ENCODE data around the gene FAM222A.

Gene FAM222A

DNA sequence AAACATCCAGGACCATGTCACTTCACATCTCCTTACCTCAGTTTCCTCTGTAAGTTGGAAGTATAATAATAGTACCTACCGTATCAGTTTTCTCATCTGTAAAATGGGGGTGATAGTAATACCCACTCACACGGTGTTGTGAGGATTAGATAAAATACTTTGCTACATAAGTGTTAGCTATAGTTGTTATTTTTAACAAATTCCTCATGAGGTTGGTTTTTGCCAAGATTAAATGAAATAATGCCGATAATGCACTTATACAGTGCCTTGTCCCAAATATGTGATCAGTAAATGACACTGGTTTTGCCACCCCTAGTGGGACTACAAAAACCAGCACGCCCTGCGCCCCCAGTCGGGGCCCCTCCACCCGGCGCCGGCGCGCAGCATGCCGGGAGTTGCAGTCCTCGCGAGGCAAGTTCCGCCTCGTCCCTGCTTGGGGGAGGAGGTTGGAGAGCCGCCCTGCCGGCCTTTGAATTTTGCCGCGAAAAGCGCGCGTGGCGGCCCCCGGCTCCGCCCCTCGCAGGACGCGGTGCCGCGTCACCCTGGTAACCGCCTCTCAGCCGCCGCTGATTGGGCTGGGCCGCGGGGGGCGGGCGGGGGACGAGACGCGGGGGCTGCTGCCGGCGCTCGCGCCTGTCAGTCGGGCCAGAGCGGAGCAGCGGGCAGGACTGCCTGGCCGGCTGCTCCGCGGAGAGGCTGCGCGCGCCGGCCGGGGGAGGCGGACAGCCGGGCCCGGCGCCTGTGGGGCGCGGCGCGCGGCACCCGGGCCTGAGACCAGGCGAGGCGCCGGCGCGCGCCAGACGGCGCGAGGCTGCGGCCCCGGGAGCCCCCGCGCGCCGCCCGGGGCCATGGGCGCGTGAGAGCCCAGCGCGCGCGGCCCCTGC is at the start of gene FAM222A:
FAM222A (plus strand) TSS at position 639 of the 884 bp plus-strand sequence. CDS start 30,322 bp downstream, outside the sequence.
- peak; percentile 97 for DNase-seq
- TF ChIP-seq GATA1 (IDR thresholded peaks at IDR 0.05; ENCODE audit: low read depth, low read length) (no peak), POLR2A (IDR thresholded peaks at IDR 0.05; ENCODE audit: low read length) (no peak)

DNA sequence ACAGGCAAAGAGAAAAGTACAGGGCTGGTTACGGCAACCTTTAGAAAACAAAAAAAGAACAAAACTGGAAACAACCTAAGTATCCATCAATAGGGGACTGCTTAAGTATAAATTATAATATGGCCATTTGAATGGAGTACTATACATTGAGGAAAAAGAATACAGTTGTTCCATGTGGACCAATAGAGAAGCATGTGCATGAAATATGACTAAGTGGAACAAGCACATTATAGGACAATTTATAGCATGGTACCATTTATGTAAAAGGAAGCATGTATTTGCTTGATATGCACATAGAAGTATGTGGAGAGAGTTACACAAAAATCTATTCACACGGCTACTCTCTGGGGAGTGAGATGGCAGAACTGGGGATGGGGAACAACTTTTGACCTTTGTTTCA is 49.2 kb upstream of the FAM222A start:
- TF ChIP-seq POLR2A (IDR thresholded peaks at IDR 0.05; ENCODE audit: low read length) (no peak), GATA1 (IDR thresholded peaks at IDR 0.05; ENCODE audit: low read depth, low read length) (no peak)
- DNase-seq = no peak

DNA sequence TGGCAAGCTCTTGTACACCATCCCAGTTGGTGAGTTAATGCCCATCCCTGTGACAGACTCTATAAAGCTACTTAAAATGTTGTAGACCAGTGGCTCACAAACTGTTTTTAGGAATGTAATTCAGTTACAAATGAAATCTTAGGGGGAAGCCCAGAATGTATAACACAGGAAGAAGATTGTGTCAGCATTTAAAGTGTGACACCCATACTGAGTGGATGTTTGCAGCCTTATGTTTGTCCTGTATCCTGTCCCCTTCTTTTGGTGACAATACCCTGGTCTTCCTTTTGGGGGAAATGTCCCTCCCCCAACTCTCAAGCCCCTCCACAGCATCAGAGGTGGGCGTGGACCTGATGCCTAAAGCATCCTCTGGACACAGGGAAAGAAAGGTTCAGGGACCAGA is 47.6 kb upstream of the FAM222A start:
- DNase-seq = no peak
- TF ChIP-seq GATA1 (IDR thresholded peaks at IDR 0.05; ENCODE audit: low read depth, low read length) (no peak), POLR2A (IDR thresholded peaks at IDR 0.05; ENCODE audit: low read length) (no peak)

DNA sequence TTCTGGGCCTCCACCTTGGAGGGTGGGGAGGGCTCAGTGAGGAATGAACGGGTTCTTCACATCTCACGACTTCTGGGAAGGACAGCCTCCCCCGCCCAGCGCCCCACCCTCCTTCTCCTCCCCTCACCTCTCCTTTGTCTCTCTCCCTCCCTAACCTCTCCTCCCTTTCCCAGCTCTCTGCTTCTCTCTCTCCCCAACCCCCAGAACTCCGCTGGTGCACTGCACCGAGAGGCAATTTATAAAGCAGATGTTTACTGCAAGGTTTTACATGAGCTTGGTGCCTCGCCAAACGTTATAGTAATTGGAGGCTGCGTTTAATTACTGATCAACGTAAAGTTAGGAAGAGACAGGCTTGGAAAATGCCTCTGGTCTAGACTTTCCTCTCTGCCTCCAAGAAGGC is 42.9 kb upstream of the FAM222A start:
- DNase-seq = no peak
- TF ChIP-seq GATA1 (IDR thresholded peaks at IDR 0.05; ENCODE audit: low read depth, low read length) (no peak), POLR2A (IDR thresholded peaks at IDR 0.05; ENCODE audit: low read length) (no peak)

DNA sequence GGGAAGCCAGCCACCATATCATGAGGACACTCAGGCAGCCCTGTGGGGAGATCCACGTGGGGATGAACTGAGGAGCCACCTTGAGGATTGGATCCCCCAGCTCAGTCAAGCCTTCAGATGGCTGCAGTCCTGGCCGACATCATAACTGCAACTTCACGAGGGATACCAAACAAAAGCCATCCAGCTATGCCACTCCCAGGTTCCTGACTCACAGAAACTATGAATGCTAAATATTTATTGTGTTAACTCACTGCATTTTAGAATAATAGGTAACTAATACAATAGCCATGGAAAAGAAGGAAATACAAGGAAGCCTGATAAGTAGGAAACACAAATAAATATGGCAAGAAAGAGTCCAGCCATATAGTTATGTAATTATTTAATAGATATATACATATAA is 42.1 kb upstream of the FAM222A start:
- no peak for DNase-seq

DNA sequence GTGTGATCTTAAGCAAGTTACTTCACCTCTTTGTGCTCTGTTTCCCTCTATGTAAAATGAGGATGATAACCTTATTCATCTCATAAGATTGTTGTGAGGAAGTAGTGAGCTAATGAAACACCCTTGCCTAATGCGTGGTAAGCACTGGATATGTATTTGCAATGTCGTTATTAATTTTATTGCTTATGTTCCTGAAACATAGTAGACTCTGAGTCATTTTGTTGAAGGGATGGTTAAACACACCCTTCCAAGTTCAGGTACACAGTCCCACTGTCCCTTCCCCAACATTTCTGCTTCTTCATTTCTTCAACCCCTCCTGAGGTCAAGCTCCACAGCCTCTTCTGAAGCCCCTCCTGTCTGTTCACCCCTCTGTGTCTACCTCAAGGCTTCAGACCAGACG is 40.2 kb upstream of the FAM222A start:
- TF ChIP-seq POLR2A (IDR thresholded peaks at IDR 0.05; ENCODE audit: low read length) = no peak
- no peak for TF ChIP-seq GATA1 (IDR thresholded peaks at IDR 0.05; ENCODE audit: low read depth, low read length)
- no peak for DNase-seq

More for the DNA sequence above, 42.1 kb upstream of the FAM222A start:
- TF ChIP-seq POLR2A (IDR thresholded peaks at IDR 0.05; ENCODE audit: low read length) (no peak), GATA1 (IDR thresholded peaks at IDR 0.05; ENCODE audit: low read depth, low read length) (no peak)

DNA sequence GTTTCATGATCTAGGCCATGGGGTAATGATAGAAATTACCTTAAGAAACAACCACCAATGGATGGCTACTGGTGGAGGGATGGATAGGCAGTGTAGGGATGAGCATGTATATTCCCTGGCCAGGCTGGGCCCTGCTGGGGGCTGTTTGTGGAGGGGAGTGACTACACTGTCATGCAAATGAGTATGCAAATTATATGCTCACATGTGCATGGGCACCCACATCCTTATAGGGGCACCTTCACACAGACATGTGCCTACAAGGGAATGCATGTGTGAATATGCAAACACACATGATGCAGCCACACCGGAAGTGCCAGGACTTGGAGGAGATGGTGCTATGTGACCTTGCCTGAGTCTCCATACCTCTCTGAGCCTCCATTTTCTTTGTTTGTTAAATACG is 39.7 kb upstream of the FAM222A start:
- DNase-seq = no peak
- TF ChIP-seq GATA1 (IDR thresholded peaks at IDR 0.05; ENCODE audit: low read depth, low read length) = no peak
- no peak for TF ChIP-seq POLR2A (IDR thresholded peaks at IDR 0.05; ENCODE audit: low read length)

DNA sequence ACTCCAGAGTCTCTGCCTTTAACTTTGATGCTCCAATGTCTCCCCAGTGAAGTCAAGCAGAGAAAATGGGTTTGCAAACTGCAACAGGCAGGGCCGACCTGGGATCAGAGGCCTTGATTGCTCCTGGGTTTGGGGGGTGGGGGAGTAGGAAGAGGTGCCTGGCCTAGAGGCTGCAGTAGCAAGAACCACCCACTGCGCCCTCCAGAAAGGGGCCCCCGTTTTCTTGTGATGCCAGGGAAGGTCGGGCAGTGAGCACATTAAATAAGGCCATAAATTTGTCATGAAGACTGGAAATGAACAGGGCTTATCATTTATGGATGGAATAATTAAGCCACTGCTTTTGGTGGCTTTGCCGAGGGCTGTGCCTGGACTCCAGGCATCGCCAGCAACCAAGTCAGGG is 38.2 kb upstream of the FAM222A start:
- TF ChIP-seq POLR2A (IDR thresholded peaks at IDR 0.05; ENCODE audit: low read length) (no peak), GATA1 (IDR thresholded peaks at IDR 0.05; ENCODE audit: low read depth, low read length) (no peak)
- DNase-seq = no peak

DNA sequence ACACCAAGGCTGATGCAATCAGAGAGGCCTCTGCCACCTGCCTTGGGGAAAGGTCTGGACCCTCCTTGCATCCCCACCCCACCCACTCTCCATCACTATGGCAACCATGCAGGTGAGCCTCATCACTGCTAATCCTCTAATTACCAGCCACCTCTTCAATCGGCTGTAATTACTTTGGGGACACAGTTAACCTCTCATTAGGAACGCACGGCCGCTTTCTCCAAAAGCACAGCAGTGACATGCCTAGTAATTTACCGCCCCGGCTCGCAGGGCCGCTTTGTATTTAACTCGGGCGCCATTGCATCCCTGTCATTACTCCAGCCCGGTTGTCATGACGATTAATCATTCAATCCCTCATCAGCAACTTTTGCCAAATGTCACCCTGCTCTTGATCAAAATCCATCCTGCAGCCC is 36.3 kb upstream of the FAM222A start:
- TF ChIP-seq GATA1 (IDR thresholded peaks at IDR 0.05; ENCODE audit: low read depth, low read length) = no peak
- no peak for TF ChIP-seq POLR2A (IDR thresholded peaks at IDR 0.05; ENCODE audit: low read length)
- DNase-seq = no peak

DNA sequence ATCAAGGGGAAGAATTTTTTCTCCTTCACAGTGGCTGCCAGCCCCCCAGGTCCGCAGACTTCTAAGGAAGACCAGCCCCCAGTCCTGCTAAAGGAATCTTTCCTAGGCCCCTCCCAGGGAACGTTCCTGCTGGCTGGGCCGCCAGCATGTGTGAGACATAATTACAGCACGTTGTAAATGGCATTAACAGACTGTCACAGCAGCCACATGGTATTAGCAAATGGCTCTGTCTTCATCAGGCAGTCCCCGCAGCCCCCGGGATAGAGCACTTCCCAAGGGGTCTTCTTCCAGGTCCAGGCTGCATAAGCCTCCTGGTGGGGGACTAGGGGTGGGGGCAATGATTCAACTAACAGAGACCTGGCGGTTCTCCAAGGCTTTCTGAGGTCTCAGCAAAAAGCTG is 34.9 kb upstream of the FAM222A start:
- no peak for DNase-seq
- no peak for TF ChIP-seq GATA1 (IDR thresholded peaks at IDR 0.05; ENCODE audit: low read depth, low read length)
- TF ChIP-seq POLR2A (IDR thresholded peaks at IDR 0.05; ENCODE audit: low read length) = no peak

DNA sequence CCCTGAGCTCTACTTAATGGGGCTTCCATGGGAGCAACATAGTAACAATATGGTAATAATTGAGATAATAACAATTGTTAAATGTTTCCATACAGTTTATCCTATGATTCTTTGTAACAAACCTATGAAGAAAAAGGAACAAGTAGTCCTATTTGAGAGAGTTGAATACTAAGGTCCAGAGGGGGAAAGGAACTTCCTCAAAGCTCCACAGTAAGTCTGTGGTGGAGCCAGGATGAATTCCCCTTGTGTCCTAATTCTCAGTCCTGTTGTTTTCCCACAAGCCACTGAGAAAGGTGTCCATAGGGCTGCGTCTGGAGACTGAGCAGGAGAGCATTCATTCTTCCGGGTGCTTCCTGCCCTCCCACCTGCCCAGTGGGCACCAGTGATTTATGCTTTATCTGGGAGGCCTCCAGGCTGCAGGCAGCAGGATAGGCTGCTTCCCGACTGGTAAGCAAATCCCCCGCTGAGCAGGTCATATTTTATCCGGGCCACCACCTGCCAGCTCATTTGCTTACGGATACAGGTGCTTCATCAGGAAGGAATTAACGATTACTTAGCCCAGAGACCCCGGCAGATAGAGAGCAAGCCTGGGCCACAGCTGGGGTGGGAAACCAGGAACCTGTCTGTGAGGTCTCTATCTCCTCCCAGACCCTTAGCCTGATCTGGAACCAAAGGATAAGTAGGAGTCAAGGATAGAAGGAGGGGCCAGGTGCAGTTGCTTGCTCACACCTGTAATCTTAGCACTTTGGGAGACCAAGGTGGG is 33.9 kb upstream of the FAM222A start:
- DNase-seq = no peak

DNA sequence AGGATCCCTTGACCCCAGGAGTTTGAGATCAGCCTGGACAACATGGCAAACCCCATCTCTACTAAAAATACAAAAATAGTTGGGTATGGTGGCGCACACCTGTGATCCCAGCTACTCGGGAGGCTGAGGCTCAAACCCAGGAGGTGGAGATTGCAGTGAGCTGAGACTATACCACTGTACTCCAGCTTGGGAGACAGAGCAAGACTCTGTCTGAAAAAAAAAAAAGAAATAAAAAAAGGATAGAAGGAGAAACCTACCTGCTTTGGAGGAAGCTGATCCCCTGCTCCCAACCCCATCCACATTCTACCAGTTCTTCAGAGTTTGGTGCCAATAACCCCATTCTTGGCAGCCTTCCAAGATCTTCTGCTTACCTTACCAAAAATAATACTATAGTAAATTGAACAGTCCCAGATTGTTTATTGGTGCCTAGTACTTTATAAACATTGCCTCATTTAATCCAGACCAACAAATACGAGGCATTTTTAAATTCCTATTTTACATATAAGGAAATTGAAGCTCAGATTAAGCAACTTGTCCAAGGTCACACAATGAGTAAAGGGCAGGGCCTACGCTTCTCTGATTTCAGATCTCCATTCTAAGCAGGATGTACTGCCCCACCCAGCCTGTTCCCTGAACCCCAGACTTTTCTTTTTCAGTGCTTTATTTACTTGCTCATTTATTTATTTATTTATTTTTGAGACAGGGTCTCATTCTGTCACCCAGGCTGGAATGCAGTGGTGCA is 33.2 kb upstream of the FAM222A start:
- DNase-seq = peak in 1 of 2 experiments; percentile 9
- TF ChIP-seq POLR2A (IDR thresholded peaks at IDR 0.05; ENCODE audit: low read length) (no peak), GATA1 (IDR thresholded peaks at IDR 0.05; ENCODE audit: low read depth, low read length) (no peak)

More for the DNA sequence above, 33.9 kb upstream of the FAM222A start:
- TF ChIP-seq GATA1 (IDR thresholded peaks at IDR 0.05; ENCODE audit: low read depth, low read length) (no peak), POLR2A (IDR thresholded peaks at IDR 0.05; ENCODE audit: low read length) (no peak)

DNA sequence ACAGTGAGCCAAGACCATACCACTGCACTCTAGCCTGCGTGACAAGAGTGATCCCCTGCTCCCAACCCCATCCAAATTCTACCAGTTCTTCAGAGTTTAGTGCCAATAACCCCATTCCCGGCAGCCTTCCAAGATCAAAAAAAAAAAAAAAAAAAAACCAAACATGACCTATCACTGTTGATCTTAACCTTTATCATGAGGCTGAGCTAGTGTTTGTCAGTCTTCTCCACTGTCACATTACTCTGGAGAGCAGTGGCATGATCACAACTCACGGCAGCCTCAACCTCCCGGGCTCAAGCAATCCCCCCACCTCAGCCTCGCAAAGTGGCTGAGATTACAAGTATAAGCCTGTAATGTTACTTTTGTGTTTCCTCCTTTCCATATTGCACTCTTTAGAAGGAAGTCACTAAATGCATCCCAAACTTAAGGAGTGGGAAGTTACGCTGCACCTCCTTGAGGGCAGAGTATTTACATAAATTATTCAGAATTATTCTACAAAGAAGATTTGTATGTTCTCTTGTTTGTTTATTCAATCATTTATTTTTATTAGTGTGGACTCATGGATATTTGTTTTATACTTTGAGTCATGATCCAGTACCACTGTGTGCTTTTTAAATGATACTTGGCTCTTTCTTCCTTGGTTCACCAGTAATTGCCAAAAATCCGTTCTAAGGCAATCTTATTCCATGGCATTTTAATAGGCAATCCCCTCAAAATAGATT is 31.5 kb upstream of the FAM222A start:
- DNase-seq = no peak
- TF ChIP-seq GATA1 (IDR thresholded peaks at IDR 0.05; ENCODE audit: low read depth, low read length) (no peak), POLR2A (IDR thresholded peaks at IDR 0.05; ENCODE audit: low read length) (no peak)

Data from erythroblast (primary cell).